ENCODE measurements around the gene MPZL1. TPM values are rescaled to one million over a fixed set of nuclear protein-coding genes. Genes with fewer than 3 reads are reported as not detected.
"Not testable (repeated sequence)": the region's sequence is repeated elsewhere in the genome, so short reads cannot be mapped to it uniquely, and the experiment has no call there.

MPZL1 gene
- total RNA-seq, 2 experiments from 2014 or later: 21.9 to 23.0 TPM

DNA sequence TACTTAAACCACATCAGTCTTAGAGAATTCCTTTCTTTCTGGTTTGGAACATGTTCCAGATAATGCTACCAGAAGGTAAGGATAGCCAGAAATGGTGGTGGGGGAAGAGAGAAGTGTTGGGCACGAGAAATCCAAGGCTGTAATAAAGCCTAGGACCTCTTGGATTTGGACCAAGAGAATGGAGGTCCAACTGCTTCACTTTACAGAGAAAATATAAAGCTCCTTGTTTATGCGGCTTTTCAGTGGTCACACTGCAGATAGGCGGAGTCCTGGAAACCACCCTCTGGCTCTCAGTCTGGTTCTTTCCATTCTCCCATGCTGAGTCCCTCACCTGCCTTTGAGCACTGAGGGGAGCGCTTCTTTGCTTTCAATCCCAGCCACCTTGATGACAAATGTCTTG is 104.3 kb downstream of the MPZL1 start:
- Mint-ChIP-seq H3K36me3 (no peaks in the 10 kb centered on the region), H3K4me3 (no peak overlapping the region), H3K27me3 (peaks cover 3% of the 10 kb centered on the region), H3K9me3 (no peaks in the 10 kb centered on the region), H3K27ac (no peak overlapping the region), H3K4me1 (ENCODE audit: low read depth) (no peaks in the 10 kb centered on the region)
- intact Hi-C loops (cut with micrococcal nuclease): no loop called here
- ChIA-PET POLR2A (no interaction called here), CTCF (no interaction called here)
- DNase-seq: no peak

DNA sequence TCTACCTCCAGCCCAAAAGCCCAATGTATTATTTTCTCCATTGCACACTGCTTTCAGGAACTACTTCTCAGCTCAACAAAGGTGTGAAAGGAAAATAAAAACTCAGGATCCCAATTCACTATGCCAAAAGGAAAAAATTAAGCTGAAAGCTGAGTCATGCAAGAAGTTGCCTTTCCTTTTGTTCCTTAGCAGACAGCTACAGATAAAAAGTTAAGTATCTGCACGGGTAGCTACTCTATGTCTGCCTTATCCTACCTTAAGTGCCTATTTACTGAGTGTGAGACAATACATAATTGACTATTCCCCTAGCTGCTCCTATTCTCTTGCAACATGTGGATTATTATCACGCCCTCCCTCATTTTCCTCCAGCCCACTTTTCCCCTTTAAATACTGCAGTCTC is 108.1 kb downstream of the MPZL1 start:
- H3K27ac Mint-ChIP-seq: no peak overlapping the region
- H3K4me3 Mint-ChIP-seq: no peak overlapping the region
- ChIA-PET CTCF (interaction anchor here (0.6 to 1.6 kb wide), 3 partner anchors 41 to 256 kb away, joined by 3 to 4 read pairs (median 3); no protein-coding TSS in a partner anchor), POLR2A (no interaction called here)
- DNase-seq: no peak
- H3K36me3 Mint-ChIP-seq: no peaks in the 10 kb centered on the region
- intact Hi-C loops (cut with micrococcal nuclease): no loop called here
- H3K9me3 Mint-ChIP-seq: no peaks in the 10 kb centered on the region
- no peaks in the 10 kb centered on the region for H3K4me1 Mint-ChIP-seq (ENCODE audit: low read depth)
- H3K27me3 Mint-ChIP-seq: no peaks in the 10 kb centered on the region

DNA sequence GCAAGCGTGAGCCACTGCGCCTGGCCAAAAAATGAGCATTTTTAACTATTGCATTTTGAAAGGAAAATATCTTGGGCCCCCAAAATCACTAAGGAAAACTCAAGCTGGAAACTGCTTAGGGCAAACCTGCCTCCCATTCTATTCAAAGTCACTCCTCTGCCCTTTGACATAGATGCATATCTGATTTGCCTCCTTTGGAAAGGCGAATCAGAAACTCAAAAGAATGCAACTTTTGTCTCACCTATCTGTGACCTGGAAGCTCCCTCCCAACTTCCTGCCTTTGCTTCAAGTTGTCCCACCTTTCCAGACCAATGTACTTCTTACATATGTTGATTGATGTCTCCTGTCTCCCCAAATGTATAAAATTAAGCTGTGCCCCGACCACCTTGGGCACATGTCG is 108.9 kb downstream of the MPZL1 start:
- H3K27me3 Mint-ChIP-seq; H3K4me3 Mint-ChIP-seq; H3K9me3 Mint-ChIP-seq; H3K27ac Mint-ChIP-seq; intact Hi-C loops (cut with micrococcal nuclease); CTCF ChIA-PET; DNase-seq; H3K36me3 Mint-ChIP-seq; POLR2A ChIA-PET; H3K4me1 Mint-ChIP-seq (ENCODE audit: low read depth): not testable (repeated sequence)

DNA sequence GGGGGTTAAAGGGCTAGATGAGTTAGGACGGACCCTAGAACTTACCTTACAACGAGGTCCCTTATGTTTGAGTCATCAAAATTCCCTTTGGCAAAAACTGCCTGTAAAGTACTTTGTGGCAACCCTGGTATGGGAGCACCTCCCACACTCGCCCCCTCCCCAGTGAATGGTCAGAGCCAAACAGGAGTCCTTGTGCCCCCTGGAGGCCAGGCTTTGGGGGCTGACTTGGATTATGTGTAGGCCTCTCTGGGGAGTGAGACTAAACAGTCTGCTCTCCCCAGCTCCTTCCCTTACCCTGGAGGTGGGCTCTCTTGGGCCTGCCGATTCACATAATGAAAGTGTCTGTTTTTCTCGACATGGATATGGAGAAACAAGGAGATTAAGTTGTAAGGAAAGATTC is 110.9 kb downstream of the MPZL1 start:
- Mint-ChIP-seq H3K27me3 (no peaks in the 10 kb centered on the region), H3K27ac (no peak overlapping the region), H3K36me3 (no peaks in the 10 kb centered on the region), H3K4me1 (ENCODE audit: low read depth) (no peaks in the 10 kb centered on the region), H3K9me3 (no peaks in the 10 kb centered on the region), H3K4me3 (no peak overlapping the region)
- ChIA-PET CTCF (no interaction called here), POLR2A (no interaction called here)
- no peak for DNase-seq
- intact Hi-C loops (cut with micrococcal nuclease): no loop called here

DNA sequence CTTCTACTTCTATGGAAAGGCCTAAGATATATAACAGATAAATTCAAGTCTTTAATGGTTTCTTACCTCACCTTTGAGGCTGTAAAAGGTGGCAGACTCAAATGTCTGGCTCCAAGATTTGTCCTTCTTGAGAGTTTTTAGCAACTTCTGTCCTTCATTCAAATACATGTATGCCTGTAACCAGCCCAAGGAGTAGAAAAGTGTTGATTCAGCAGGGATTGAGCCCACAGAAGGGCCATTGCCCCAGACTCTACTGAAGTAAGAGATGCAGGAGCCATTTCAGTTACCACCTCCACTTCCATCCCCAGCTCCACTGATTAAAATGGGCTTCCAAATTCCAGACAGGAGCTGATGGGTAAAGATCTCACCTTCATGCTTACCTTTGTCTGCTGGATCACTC is 112.1 kb downstream of the MPZL1 start:
- Mint-ChIP-seq H3K4me3 (no peak overlapping the region), H3K36me3 (no peaks in the 10 kb centered on the region), H3K4me1 (ENCODE audit: low read depth) (no peaks in the 10 kb centered on the region), H3K27me3 (no peaks in the 10 kb centered on the region), H3K9me3 (no peaks in the 10 kb centered on the region), H3K27ac (no peak overlapping the region)
- ChIA-PET POLR2A (no interaction called here), CTCF (no interaction called here)
- intact Hi-C loops (cut with micrococcal nuclease): no loop called here
- DNase-seq: no peak

DNA sequence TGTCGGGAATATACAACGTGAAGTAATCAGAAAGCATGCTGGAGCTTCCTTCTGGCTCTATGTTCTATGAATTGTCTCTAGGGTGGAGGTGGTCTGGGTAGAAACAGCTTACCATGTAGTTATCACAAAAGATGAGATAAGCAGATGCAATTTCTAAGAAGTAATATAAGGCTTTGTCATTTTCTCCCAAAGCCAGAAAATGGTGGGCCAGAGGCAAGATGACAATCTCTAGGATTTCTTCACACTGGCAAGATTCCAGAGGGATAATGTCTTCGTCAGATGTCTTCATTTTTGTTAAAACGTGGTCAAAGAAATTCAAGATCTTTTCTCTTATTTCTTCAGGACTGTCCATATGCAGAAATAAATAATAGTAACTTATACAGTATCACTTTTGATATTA is 114.4 kb downstream of the MPZL1 start:
- intact Hi-C loops (cut with micrococcal nuclease): no loop called here
- CTCF ChIA-PET: no interaction called here
- H3K4me1 Mint-ChIP-seq (ENCODE audit: low read depth): no peaks in the 10 kb centered on the region
- H3K36me3 Mint-ChIP-seq: no peaks in the 10 kb centered on the region
- H3K27ac Mint-ChIP-seq: no peak overlapping the region
- no peaks in the 10 kb centered on the region for H3K9me3 Mint-ChIP-seq
- no peak for DNase-seq
- POLR2A ChIA-PET: no interaction called here
- no peak overlapping the region for H3K4me3 Mint-ChIP-seq
- no peaks in the 10 kb centered on the region for H3K27me3 Mint-ChIP-seq

DNA sequence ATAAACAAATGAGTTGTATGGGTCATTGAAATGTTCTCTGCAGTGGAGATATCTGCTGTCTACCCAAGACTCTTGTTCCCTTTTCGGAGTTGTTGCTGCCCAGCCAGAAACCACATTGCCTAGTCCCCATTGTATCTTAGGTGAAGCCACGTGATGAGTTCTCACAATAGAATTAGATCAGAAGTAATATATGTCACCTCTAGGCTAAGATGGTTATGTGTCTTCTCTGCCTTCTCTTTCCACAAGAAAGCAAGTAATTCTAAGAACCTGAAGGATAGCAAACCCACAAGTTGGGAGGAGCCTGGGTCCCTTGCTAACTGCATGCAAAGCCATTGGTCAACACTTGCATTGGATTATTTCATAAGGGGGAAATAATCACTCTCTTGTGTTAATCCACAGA is 115.5 kb downstream of the MPZL1 start:
- H3K4me1 Mint-ChIP-seq (ENCODE audit: low read depth): no peaks in the 10 kb centered on the region
- H3K27ac Mint-ChIP-seq: no peak overlapping the region
- no peak overlapping the region for H3K4me3 Mint-ChIP-seq
- intact Hi-C loops (cut with micrococcal nuclease): no loop called here
- no peaks in the 10 kb centered on the region for H3K9me3 Mint-ChIP-seq
- H3K27me3 Mint-ChIP-seq: no peaks in the 10 kb centered on the region
- CTCF ChIA-PET: no interaction called here
- no peak for DNase-seq
- POLR2A ChIA-PET: no interaction called here
- H3K36me3 Mint-ChIP-seq: no peaks in the 10 kb centered on the region

DNA sequence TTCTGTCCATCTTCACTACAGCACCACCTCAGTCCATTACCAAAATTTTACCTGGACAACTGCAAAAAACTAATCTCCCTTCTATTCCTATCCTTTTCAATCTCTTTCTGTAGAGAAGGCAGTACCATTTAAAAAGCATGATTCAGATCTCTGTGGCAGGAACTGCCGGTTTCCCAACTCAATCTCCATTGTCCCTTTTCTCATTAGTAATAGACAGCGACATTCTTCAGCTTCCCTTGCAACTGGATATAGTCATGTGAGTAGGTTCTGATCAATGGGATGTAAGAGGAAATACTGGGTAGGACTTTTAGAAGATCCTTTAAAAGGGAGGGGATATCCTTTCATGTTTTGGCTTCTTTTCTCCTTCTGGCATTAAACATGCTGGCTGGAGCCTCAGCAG is 117.2 kb downstream of the MPZL1 start:
- ChIA-PET CTCF (no interaction called here), POLR2A (no interaction called here)
- no peak overlapping the region for H3K4me3 Mint-ChIP-seq
- DNase-seq: no peak
- no peaks in the 10 kb centered on the region for H3K27me3 Mint-ChIP-seq
- intact Hi-C loops (cut with micrococcal nuclease): no loop called here
- H3K36me3 Mint-ChIP-seq: no peaks in the 10 kb centered on the region
- H3K4me1 Mint-ChIP-seq (ENCODE audit: low read depth): no peaks in the 10 kb centered on the region
- H3K27ac Mint-ChIP-seq: no peak overlapping the region
- no peaks in the 10 kb centered on the region for H3K9me3 Mint-ChIP-seq

Other genes with a start within 250 kb of the MPZL1 start
- 100 to 1,000 TPM; 105 to 114 TPM for gene CD247, start 203.5 kb upstream of the MPZL1 start, total RNA-seq
- 10 to 100 TPM; 13.5 to 14.6 TPM for gene CREG1, start 168.2 kb upstream of the MPZL1 start, total RNA-seq
- gene RCSD1, start 91.8 kb upstream of the MPZL1 start, total RNA-seq: 10 to 100 TPM; 61.7 to 65.8 TPM
- under 1 TPM in 1 of 2 experiments, not detected in 1; 0.05 TPM for gene ADCY10, start 192.2 kb downstream of the MPZL1 start, total RNA-seq
- gene DCAF6, start 214.7 kb downstream of the MPZL1 start, total RNA-seq: 10 to 100 TPM; 21.2 to 25.0 TPM
- 10 to 100 TPM; 68.4 to 71.3 TPM for gene MPC2, start 215.1 kb downstream of the MPZL1 start, total RNA-seq